SK-MEL-5 (cell line): ENCODE data around the gene S100A7. TPM values are rescaled to one million over a fixed set of nuclear protein-coding genes. Genes with fewer than 3 reads are reported as not detected.
"Not testable (repeated sequence)": the region's sequence is repeated elsewhere in the genome, so short reads cannot be mapped to it uniquely, and the experiment has no call there.

Source experiments
- DNase-seq: peaks from one replicate; pipeline ENCODE4 v3.0.0-alpha.2; 2016; ENCODE audit warnings: low read depth, low spot score
- in situ Hi-C: cut with HindIII; loops from 2 replicates; pipeline ENCODE4 v1.10.0; 2016; ENCODE audit warnings: low sequenced_read_pairs, high pct_unique_total_duplicates, low pct_unique_long_range_greater_than_20kb
- total RNA-seq: library from RNA; depleted of rRNA; stranded (reverse); fragments of >200 nt; shearing (Covaris generic); gene quantifications from 2 replicates; pipeline ENCODE4 v1.2.3, GENCODE V29; 2014

Gene S100A7
- total RNA-seq, 1 experiment from 2014 or later, result not detected

DNA sequence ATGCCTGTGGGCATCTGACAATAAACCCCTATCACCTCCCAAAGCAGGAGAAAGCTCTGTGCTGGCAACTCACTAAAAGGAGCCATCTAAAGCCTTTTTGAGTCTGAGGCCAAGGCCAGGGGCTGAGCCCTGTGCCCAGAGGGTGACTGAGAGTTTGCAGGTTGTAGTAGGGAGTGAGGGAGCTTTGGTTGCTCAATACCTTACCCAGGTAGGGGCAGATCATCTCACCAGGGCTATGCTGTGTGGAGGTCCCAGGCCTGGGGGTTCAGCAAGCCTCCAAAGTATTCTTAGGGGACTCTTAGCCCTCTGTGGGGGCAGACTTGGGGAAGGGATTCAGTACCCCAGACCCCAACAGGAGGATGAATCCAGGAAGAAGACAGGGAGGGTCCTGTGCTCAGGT lies 21.2 kb downstream of the S100A7 start:
- DNase-seq, result no peak
- in situ Hi-C loops, result no loop called here

DNA sequence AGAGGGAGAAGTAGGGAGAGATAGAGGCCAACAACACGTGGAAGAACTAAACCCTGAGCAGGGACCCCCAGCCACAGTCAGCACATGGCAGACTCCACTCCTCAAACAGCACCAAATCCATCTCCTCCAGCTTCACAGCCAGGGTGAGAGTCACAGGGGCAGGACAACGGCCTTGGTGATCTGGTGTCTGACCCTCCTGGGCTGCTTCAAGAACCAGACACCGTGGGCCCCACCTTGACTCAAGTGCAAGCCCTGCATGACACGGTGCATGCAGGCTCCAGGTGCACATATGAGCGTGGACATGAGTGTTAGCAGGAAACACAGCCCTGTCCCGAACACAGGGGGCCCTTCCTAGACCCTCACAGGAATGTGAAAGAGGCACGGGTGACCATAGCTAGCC lies 21.9 kb downstream of the S100A7 start:
- in situ Hi-C loops, result no loop called here
- no peak for DNase-seq

- DNase-seq, result no peak
- in situ Hi-C loops, result no loop called here
These were observed 23.2 kb downstream of the S100A7 start for GRCh38 chr1:153437236-153437635.

GRCh38 chr1:153434746-153435455 lies 25.6 kb downstream of the S100A7 start:
- DNase-seq, result no peak
- in situ Hi-C loops, result no loop called here

- in situ Hi-C loops, result no loop called here
- no peak for DNase-seq
These were observed 27.4 kb downstream of the S100A7 start for GRCh38 chr1:153432874-153433681.

GRCh38 chr1:153431928-153432327 lies 28.5 kb downstream of the S100A7 start:
- DNase-seq, result no peak
- in situ Hi-C loops, result no loop called here

DNA sequence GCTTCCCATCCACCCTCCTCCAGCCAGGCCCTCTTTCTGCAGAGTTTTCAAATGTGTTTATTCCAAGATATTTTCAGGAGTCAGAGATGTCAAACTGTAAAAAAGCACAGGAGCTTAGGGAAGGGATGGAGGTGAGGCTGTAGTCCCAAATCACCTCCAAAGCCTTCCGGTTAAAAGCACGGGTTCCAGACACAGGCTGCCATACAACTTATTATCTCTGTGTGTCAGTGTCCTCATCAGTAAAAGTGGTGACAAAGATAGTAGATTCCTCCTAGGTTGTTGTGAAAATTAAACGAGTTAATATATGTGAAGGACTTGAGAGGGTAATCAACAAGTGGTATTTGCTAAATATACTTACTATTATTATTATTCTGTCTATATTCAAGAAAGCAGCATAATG lies 29.0 kb downstream of the S100A7 start:
- DNase-seq, result no peak
- in situ Hi-C loops, result no loop called here

DNA sequence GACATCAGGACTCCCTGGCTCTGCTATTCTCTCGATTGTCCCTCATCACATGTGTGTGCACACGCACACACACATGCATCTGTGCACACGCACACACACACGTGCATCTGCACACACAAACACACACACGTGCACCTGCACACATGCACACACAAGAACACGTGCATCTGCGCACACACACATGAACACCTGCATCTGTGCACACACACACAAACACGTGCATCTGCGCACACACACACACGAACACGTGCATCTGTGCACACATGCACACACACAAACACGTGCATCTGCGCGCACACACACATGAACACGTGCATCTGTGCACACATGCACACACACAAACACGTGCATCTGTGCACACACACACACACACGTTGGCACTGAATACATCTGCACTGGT lies 29.4 kb downstream of the S100A7 start:
- DNase-seq, result no peak

DNA sequence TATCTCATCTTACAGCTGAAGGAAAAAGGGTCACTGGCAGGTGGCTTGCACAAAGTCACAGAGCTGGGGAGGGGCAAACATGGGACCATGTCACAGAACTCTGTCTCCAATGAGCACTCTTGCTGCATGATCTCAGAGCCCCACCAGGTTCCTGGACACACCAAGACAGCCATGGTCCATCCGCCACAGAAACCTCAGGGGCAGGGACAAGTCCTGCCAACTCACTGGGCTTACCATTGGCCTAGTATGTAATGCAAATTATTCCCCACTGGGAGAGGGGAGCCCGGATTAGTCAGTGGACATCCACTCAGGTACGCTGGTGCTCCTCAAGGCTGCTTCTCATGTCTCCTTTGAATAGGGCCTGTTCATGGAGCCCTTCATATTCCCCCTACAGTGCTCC lies 29.9 kb downstream of the S100A7 start:
- no peak for DNase-seq
- in situ Hi-C loops, result no loop called here

More for the DNA sequence above, 29.4 kb downstream of the S100A7 start:
- in situ Hi-C loops, result no loop called here

GRCh38 chr1:153430166-153430553 lies 30.3 kb downstream of the S100A7 start:
- DNase-seq, result no peak
- in situ Hi-C loops, result no loop called here

DNA sequence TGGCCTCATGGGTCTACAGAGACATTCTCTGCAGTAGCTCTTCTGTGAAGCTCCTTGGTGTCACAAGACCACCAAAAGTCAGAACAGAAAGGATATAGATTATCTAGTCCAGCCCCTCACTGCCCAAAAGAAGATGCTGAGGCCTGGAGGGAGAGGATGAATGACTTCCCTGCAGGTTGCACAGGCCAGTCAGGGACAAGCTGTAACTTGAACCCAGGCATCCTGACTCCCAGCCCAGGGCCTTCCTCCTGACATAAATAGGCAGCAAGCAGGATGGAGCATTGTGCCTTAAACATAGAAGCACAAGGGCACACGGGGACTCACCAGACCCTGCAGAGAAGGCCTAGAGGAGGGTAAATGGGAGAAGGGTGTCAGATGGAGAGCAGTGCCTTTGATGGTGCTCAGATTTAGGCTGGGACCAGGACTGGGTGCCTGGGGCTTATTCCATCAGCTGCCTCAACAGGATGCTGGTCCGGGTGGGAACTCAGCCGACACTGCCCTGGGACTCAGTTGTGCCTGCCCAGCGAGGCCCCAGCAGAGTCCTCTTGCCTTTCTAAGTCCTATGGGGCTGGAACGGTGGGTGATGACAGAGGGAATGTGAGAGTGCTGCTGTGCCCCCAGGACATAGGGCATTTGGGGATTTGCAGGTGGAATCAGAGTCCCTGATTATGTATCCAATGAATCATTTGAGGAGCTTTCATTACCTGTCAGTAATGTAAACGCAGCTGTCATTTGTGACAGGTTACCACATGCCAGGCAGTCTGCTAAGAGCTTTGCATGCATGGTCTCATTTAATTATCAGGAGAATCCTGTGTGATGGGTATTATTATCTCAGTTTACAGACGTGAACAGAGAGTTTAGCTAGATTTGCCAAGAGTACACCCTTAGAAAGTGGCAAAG lies 30.9 kb downstream of the S100A7 start:
- DNase-seq, result no peak
- in situ Hi-C loops, result no loop called here

DNA sequence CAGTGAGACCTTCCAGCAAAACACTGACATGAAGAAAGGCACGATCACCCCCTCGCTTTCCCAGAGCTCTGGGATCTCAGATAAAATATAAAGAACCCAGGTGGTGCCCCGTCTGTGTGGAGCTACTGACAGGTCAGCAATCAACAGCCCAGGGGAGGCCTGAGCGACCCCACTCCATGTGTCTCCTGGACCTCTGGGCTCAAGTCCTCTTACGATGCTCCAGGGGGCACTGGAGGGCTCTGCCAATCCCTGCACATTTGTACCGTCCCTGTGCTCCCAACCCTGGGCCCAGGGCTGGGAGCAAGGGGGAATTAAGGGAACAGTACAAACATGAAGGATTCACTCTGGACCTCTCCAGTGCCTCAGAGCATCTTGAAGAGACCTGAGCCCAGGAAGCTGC lies 31.7 kb downstream of the S100A7 start:
- in situ Hi-C loops, result no loop called here
- peak; percentile 7 for DNase-seq

GRCh38 chr1:153428073-153428638 lies 32.3 kb downstream of the S100A7 start:
- in situ Hi-C loops, result no loop called here

GRCh38 chr1:153426809-153427208 lies 33.6 kb downstream of the S100A7 start:
- in situ Hi-C loops, result no loop called here
- no peak for DNase-seq

More at GRCh38 chr1:153428073-153428638, 32.3 kb downstream of the S100A7 start:
- no peak for DNase-seq

DNA sequence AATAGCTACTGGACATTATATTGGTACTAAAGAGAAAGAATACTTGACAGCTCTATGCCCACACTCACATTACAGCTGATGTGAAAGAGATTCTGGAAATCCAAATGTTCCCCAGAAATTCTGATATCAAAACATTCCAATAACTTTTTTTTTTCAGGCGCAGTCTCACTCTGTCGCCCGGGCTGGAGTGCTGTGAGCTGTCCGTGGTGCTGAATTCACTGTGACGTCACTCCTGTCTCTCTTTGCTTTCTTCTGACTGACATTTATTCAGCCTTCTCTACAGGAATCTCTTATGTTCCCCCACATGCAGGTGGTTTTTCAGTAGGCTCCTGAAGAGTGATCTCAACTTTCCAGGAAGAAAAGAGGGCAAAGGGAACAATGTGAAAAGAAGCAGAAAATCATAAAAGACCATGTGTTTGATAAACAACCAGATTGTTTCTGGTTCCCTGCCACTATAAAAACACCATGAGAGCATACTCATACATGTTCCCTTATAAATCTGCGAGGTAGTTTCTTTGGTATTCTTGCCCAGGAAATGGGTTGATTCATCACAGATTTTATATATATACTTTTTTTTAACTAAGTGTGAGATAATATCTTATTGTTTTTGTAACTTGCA lies 37.9 kb downstream of the S100A7 start:
- in situ Hi-C loops, result no loop called here
- peak; percentile 68 for DNase-seq

GRCh38 chr1:153420306-153420705 lies 40.1 kb downstream of the S100A7 start:
- no peak for DNase-seq
- in situ Hi-C loops, result no loop called here

DNA sequence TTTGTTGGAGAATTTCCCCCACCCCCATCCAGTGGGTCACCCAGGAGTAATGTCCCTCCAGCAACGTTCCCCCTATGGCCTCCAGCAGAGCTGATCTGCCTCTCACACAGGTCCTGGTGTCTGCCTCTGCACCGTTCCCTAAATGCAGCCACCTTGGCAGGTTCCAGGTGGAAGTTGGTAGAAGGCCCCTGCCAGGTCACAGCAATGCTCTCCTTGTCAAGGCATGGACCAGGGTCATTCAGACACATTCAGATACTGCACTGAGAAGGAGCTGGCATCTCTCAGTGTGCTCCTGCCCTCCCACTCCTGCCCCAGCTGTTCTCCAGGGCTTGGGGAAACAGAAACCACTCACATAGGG lies 41.0 kb downstream of the S100A7 start:
- DNase-seq, in situ Hi-C loops: not testable (repeated sequence)
